Measurements from ENCODE around the gene MCC.

DNA sequence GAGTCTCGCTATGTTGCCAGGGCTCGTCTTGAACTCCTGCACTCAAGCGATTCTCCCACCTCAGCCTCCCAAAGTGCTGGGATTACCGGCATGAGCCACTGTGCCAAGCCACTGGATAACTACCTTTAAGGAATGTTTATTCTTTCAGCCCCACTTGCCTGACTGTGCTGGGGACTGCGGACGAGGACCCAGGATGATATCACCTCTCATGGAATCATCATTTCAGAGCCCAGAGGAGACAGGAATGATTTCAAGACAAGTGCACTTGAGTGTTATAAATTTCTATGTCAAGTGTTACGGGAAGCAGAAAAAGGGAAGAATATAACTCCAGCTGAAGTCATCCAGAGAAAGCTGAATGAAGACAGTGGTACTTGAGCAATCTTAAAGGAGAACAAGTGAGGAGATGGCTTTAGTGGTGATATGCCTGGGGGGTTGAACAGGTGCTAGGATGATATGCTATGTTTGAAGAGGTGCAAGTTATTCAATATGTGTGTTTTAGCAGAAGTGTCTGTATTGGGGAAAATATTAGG is 402.3 kb downstream of the MCC start:
- no peak for TF ChIP-seq GATA2 (IDR thresholded peaks at IDR 0.05; ENCODE audit: low read depth, low read length)
- no peak for TF ChIP-seq GATA3 (IDR thresholded peaks at IDR 0.05; ENCODE audit: low read depth, low read length)
